SK-N-MC (cell line): ENCODE data around the gene NEB.

Source experiments
- EZH2 ChIP-seq: fragments of 200-600 bp; sonication (generic); IDR thresholded peaks from one replicate; pipeline ENCODE4 v1.6.1; 2017; ENCODE audit warnings: antibody characterized with exemption
- POLR2AphosphoS5 ChIP-seq: IDR thresholded peaks from 2 replicates; pipeline ENCODE4 v1.6.1; 2012; ENCODE audit warnings: mild to moderate bottlenecking, low read depth, low read length, borderline replicate concordance

DNA sequence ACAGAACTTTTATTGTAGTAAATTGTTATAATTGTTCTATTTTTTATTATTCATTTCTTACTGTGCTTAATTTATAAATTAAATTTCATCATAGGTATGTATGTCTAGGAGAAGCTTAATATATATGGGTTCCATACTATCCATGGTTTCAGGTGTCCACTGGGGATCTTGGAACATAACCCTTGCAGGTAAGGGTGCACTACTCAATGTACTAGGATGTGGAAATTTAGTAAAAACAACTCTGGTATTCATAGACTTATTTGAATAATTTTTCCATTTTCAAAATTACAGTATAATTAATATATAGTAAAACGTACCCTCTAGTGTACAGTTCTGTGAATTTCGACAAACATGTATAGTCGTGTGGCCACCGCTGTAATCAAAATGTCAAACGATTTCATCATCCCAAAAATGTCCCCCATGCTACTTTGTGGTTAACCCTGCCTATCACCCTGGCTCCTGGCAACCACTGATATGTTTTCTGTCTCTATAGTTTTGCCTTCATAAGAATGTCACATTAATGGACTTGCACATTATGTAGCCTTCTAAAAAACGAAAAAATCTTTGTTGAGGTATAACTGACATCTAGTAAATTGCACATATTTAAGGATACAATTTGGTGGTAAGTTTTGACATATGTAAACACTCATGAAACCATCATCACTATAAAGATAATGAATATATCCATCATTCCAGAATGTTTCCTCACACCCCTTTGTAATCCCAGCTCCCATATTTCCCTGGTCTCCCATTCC is 48.3 kb upstream of the NEB start:
- TF ChIP-seq EZH2 (no peak), POLR2AphosphoS5 (no peak)
